Stimulated activated CD8-positive, alpha-beta memory T cell treated with anti-CD3 and anti-CD28 coated beads, Interleukin-12 subunit alpha, Interleukin-12 subunit beta, amount 100 ng/mL, for 24 hours (primary cell): Measurements from ENCODE around the gene SYNPO2.

Experiments used
- DNase-seq: peaks from one replicate; pipeline ENCODE4 v3.0.0-alpha.2; 2020; ENCODE audit errors: extremely low read depth

Gene SYNPO2

GRCh38 chr4:118935819-118936218 lies 47.2 kb downstream of the SYNPO2 start:
- no peak for DNase-seq

- DNase-seq, result no peak
These were observed 47.8 kb downstream of the SYNPO2 start for GRCh38 chr4:118936406-118936805.

DNA sequence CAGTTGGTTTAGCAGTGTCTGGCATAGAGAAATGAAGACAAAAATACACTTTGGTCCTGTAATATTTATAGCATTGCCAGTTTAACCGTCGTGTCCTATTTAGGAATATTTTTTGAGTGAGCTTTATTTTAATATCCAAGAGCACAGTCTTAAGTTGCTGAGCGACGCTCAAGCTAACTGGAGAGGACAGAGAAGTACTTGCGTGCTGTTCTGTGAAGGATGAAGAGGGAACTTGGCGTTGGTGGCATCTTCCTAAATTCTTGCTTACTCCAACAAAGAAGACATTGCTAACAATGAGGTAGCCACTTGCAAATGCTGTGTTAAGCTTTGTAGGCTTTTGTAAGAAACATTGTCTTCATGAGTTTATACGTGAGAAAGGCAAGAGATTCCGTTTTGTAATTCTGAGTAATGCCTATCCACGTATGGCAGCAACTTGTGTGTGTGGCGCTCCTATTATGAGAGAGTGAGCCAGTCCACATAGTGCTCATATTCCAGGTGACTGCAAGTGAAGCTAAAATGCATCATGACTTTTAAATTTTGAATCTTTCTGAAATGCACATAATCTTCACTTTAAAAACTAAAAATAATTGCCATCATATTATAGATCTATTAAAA lies 50.6 kb downstream of the SYNPO2 start:
- no peak for DNase-seq

DNA sequence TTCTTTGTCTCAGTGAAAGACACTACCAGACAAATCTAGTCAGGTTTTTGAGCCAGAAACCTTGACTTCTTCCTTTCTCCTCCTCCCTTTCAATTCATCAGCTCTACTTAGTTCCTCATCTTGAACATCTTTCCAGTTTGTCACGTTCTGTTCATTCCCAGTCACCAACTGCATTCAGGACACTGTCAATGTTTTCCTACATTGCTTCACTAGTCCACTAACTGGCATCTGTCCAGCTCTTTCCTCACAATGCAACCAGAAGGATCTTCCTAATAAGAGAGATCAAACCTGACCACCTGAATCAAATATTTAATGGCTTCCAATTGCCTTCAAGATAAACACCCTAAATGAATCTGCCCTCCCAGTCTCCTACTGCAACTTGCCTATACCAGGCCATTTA lies 52.5 kb downstream of the SYNPO2 start:
- no peak for DNase-seq

DNA sequence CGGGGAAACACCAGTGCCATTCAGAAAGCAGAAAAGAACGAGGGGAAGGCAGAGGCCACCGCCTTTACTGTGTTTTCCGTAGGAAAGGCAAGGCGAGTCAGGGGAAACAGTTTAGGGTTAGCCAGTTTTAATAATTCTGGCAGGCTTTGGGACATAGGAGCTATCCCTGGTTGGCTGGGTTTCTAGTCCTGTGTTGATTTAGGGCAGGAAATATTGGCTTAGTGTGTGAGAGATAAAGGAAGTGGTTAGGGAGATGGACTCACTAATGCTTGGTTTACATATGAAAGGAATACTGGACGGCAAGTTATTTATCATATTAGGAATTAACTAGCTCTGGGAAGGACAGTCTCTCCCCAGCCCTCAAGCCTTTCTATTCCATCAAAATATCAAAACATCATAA lies 53.1 kb downstream of the SYNPO2 start:
- DNase-seq, result no peak

DNA sequence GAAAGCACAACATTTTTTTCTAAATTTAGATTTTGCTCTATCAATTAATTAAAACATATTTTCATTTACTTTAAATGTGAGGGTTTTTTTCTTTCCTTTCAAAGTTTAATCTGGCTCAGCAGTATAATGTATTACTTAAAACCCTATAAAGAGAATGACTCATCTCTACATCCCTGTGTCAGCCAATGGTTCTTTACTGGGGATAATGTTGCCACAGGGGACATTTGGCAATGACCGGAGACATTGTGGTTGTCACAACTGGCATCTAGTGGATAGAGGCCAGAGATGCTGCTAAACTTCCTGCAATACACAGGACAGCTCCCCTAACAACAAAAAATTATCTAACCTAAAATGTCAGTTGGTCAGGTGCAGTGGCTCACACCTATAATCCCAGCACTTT lies 53.8 kb downstream of the SYNPO2 start:
- no peak for DNase-seq

DNA sequence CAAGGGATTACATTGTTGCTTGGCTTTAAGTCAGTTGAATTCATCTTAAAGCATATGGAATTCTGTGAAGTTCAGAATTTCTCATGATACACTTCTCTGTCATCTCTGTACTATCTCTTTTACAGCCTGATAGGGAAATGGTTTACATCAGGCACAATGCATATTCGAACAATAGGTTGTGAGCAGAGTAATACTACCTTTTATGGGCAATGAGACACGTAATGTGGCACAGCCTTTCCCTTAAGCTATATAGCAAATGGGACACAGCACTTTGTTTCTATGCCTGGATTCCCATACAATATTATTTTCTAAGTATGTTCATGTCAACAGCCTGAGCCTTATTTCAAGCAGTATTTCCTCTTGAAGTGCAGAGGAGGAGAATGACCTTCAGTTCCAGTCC lies 58.4 kb downstream of the SYNPO2 start:
- DNase-seq, result no peak

GRCh38 chr4:118948545-118949144 lies 60.0 kb downstream of the SYNPO2 start:
- no peak for DNase-seq

DNA sequence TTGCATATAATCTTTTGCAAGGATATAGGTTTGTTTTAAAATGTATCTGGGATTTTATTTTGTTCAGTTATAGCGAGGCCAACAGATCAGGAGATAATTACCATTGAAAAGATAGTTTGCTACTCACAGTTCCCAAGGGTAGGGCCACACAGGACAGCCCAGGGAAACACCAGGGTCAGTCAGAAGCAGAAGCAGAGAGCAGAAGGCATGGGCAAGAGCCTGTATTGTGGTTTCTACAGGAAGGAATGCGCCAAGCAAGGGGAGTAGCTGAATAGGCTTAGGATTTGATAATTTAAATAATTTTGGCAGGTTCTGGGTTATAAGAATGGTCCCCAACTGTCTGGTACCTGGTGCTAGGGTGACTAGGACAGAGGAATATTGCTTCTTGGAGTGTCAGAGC lies 61.6 kb downstream of the SYNPO2 start:
- DNase-seq, result no peak

DNA sequence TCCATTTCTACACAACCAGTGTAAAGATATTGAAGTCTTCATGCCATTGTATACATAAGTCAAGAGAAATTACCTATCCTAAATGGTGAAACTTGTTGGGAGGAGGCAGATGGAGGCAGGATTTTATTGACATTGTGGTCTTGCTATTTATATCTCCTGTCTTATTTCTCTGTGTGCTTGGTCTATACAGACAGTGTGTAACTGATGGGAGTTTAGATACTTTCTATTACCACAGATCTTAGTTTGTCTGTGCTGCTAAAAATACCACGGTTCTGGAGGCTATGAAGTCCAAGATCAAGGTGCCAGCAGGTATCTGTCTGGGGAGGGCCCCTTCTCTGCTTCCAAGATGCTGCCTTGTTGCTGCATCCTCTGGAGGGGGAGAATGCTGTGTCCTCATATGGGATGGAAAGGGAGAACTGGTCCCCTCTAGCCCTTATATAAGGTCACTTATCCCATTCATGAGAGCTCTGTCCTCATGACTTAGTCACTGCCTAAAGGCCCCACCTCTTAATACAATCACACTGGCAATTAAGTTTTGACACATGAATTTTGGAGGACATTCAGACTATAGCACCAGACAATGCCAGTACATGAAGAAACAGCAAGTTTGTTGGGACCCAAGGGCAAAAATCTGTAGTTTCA lies 62.4 kb downstream of the SYNPO2 start:
- DNase-seq, result no peak

- no peak for DNase-seq
These were observed 64.6 kb downstream of the SYNPO2 start for GRCh38 chr4:118953276-118953675.

DNA sequence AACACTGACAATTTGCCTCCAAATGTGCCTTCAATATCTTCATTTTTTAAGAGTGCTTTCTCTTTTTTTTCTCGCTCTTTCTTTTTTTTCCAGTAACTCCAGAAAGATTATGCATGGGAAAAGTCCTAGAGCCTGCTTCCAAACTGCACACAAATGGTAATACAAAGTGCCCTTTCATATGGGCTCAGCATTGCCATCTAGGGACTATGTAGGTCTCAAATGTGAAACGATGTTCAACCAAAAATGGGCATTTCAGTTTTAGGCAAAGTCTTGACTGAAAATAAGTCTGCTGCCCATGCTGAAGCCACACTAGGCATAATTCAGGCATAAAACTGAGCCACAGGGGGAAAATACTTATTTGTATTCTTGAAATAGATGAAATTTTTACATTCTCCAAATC lies 65.6 kb downstream of the SYNPO2 start:
- DNase-seq, result no peak

- DNase-seq, result no peak
These were observed 66.9 kb downstream of the SYNPO2 start for GRCh38 chr4:118955515-118955914.

GRCh38 chr4:118957722-118958445 lies 69.2 kb downstream of the SYNPO2 start:
- no peak for DNase-seq

DNA sequence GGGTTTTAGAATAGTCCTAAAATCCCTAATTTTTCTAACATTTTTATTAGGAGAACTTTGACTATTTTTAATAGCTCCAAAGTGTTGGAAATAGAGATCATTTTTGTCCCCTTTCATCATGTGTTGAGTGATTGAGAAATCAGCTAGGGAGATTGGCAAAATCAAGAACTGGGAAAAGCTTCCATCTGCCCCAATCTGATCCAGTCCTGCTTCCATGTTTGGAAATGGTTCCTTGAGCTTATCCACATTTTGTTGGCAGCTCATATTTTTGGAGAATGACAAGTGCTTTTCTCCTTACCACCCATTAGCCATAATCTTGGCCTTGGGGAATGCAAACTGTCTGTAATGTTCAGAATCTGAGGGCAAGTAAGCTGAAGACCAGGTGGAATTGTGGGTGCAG lies 73.9 kb downstream of the SYNPO2 start:
- DNase-seq, result no peak

GRCh38 chr4:118964891-118965411 lies 76.3 kb downstream of the SYNPO2 start:
- no peak for DNase-seq

DNA sequence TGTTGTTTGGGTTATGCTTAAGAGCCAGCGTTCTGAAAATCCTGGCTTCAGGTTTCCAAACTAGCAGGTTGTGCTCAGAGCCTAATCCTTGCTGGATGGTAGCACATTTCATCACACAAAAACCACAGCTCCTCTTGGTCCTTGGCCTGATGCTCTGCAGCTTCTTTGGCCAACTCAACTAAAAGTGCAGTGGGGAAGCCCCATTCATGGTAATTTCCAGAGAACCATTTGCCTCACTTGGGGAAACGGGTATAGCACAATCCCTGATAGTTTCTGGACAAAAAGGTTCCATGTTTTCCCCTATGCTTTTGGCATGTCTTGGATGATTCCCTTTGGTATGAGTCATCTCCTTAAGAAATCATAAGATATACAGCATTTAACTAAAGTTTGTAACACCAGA lies 78.7 kb downstream of the SYNPO2 start:
- DNase-seq, result no peak

GRCh38 chr4:118968005-118968404 lies 79.4 kb downstream of the SYNPO2 start:
- no peak for DNase-seq

DNA sequence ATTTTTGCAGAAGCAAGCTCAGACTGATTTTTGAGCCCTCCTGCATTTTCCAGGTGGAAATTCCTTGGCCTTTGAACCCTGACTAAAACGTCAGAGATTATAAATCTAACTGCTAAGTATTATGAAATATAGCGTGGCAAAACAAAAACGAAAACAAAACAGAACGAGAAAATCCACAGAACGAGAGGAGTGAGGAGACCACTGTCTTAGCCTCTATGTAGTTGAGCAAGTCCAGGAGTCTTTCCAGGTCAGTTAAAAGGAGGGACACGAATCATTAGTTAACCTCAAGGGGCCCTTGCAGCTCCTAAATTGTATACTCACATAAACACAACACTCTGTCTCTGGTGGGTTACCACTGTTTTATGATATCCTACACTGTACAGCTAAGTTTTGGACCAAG lies 80.2 kb downstream of the SYNPO2 start:
- no peak for DNase-seq

DNA sequence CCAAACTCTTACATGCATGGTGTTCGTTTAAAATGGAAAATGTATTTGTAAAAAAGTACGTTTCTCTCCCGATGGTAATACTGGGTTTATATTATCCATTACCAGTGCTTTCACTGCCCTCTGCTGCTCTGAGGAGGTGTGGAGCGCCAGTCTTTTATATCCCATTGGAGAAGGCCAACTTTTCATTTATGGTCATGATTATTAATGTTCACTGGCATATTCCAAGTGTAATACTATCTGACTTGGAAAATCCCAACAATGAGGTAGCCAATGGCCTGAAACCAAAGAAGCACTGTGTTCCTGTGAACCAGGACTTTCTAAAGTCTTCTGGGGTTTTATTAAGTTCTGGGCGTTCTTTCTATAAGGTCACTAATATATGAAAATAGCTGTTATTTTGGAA lies 80.7 kb downstream of the SYNPO2 start:
- no peak for DNase-seq

- DNase-seq, result no peak
These were observed 83.5 kb downstream of the SYNPO2 start for GRCh38 chr4:118972167-118972566.

DNA sequence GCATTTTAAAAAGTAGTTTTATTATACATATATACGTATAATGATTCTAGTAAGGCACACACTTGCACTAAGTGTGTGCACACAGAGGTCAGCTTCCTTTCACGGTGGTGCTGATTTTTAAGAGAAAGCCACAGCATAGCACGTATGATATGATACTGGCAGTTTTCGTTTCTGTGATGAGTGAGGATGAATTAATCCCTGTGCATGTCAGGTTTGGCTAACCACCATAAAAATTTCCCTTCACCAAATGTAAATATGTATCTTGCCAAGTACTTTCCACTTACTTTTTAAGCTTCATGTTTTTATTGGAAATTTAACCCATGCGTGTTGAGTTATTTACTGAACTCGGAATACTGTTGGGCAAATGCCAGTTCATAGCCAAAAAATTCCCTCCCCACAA lies 84.6 kb downstream of the SYNPO2 start:
- DNase-seq, result no peak

DNA sequence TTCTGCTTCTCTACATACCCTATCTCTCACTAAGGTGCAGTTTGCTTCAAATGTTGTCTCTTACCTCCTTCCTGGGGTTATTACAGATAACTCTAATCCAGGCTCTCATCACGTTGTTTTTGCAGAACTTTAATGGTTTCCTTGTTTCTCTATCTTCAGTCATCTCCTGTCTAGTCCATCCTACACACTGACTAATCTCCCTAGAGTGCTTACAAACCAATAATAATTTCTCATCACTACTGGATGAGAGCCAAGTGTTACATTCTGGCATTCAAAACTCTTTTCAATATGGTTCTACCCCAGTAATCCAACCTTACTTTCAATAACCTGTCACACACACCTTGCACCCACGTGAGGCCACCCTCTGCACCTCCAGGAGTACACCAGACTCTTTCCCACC lies 86.1 kb downstream of the SYNPO2 start:
- no peak for DNase-seq
